Mammary epithelial cell (primary cell): ENCODE data around the gene STAU1.

Source experiments
- EZH2 ChIP-seq: IDR thresholded peaks from 2 replicates; pipeline ENCODE4 v1.6.1; 2012; ENCODE audit warnings: low read length, inconsistent platforms, borderline replicate concordance
- TF ChIP-seq, protein P1 (sequence below), 2 donors: IDR thresholded peaks in 1 of 2; conservative IDR thresholded peaks in 1 of 2; 2 replicates each; pipeline ENCODE4 v1.5.1; 2011 to 2012; ENCODE audit warnings: inconsistent platforms in 2 of 2, low read length in 2 of 2, mild to moderate bottlenecking in 2 of 2, control low read depth in 1 of 2, low read depth in 1 of 2; ENCODE audit not compliant: insufficient read depth in 1 of 2; ENCODE audit errors: extremely low read depth in 1 of 2

DNA sequence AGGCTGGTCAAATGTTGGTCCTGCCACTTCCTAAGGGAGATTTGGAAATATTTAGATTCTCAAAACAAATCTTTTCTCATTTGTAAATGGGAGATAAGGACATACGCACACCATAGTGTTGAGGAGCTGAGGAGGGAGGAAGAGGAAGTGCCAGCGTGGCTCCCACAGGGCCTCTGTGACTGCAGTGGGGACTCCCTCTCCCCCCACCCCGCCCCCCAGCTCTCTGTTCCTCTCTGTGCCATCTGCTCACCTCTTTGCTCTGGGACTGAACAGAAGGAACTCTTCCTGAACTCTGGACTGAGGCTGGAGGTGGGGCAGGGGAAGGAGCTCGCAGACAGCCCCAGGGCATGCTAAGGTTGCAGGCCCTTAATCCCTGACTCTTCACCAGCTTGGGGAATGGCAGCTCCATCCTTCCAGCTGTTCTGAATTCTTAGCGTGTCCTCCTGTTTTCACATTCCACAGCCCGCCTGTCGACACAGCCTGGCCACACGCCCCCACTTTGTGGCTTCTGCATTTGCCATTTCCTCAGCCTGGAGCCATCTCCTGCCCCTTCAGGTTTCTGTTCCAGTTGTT, 42.5 kb upstream of the STAU1 start:
- TF ChIP-seq, protein P1, sequence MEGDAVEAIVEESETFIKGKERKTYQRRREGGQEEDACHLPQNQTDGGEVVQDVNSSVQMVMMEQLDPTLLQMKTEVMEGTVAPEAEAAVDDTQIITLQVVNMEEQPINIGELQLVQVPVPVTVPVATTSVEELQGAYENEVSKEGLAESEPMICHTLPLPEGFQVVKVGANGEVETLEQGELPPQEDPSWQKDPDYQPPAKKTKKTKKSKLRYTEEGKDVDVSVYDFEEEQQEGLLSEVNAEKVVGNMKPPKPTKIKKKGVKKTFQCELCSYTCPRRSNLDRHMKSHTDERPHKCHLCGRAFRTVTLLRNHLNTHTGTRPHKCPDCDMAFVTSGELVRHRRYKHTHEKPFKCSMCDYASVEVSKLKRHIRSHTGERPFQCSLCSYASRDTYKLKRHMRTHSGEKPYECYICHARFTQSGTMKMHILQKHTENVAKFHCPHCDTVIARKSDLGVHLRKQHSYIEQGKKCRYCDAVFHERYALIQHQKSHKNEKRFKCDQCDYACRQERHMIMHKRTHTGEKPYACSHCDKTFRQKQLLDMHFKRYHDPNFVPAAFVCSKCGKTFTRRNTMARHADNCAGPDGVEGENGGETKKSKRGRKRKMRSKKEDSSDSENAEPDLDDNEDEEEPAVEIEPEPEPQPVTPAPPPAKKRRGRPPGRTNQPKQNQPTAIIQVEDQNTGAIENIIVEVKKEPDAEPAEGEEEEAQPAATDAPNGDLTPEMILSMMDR (conservative IDR thresholded peaks at IDR 0.05 in 1 of 2, IDR thresholded peaks at IDR 0.05 in 1 of 2; ENCODE audit: extremely low read depth in 1 of 2, insufficient read depth in 1 of 2, low read depth in 1 of 2, low read length in 2 of 2), result no peak
- no peak for TF ChIP-seq EZH2
